CD4-positive, CD25-positive, alpha-beta regulatory T cell (primary cell): ENCODE measurements around the gene IDI2. TPM values are rescaled to one million over a fixed set of nuclear protein-coding genes. Genes with fewer than 3 reads are reported as not detected.
A peak's percentile ranks its signal among the peaks of the same experiment; 100 is the strongest.

ENCODE experiments used
- ATAC-seq, 2 donors: fragments of 150-1000 bp; cut with Tn5 transposase; one replicate each; pipeline ENCODE4 v1.10.0; 2021; ENCODE audit warnings: low read depth in 2 of 2, moderate number of reproducible peaks in 2 of 2, moderate library complexity in 1 of 2
- DNase-seq, 3 donors: peaks; one replicate each; pipeline versions ENCODE4 v3.0.0 to v3.0.0-alpha.2; 2012 to 2022; ENCODE audit warnings: mixed read lengths in 1 of 3
- H3K27ac ChIP-seq: one replicate; pipeline ENCODE4 v1.7.0; 2013; ENCODE audit warnings: mild to moderate bottlenecking, low read length; ENCODE audit not compliant: insufficient read depth, poor library complexity, severe bottlenecking
- H3K27me3 ChIP-seq: one replicate; pipeline ENCODE4 v1.7.0; 2013; ENCODE audit warnings: low read length; ENCODE audit not compliant: control insufficient read depth, insufficient read depth
- H3K36me3 ChIP-seq: one replicate; pipeline ENCODE4 v1.7.0; 2013; ENCODE audit warnings: mild to moderate bottlenecking, low read length, moderate library complexity; ENCODE audit not compliant: control insufficient read depth, insufficient read depth
- H3K4me1 ChIP-seq: 2 replicates; pipeline ENCODE4 v1.7.0; 2013; ENCODE audit warnings: mild to moderate bottlenecking, low read length; ENCODE audit not compliant: insufficient read depth, control insufficient read depth, poor library complexity, severe bottlenecking
- H3K4me3 ChIP-seq: one replicate; pipeline ENCODE4 v1.7.0; 2013; ENCODE audit warnings: low read depth, mild to moderate bottlenecking, low read length, moderate library complexity
- H3K9me3 ChIP-seq, 2 experiments: 1 replicate in 1 of 2; 2 replicates in 1 of 2; pipeline ENCODE4 v1.7.0; 2013; ENCODE audit warnings: low read length in 2 of 2, mild to moderate bottlenecking in 1 of 2, moderate library complexity in 1 of 2; ENCODE audit not compliant: control insufficient read depth in 2 of 2
- H3K27ac Mint-ChIP-seq, 3 donors: one replicate each; pipeline ENCODE4 v1.8.0; 2020 to 2022; ENCODE audit warnings: mild to moderate bottlenecking in 3 of 3, mixed read lengths in 3 of 3, moderate library complexity in 2 of 3
- H3K27me3 Mint-ChIP-seq: one replicate; pipeline ENCODE4 v1.8.0; 2022; ENCODE audit warnings: mild to moderate bottlenecking, mixed read lengths
- H3K36me3 Mint-ChIP-seq: one replicate; pipeline ENCODE4 v1.8.0; 2020; ENCODE audit warnings: mixed read lengths
- H3K4me1 Mint-ChIP-seq, 4 donors: one replicate each; pipeline ENCODE4 v1.8.0; 2020 to 2022; ENCODE audit warnings: mixed read lengths in 4 of 4, mild to moderate bottlenecking in 1 of 4
- H3K4me3 Mint-ChIP-seq, 4 donors: one replicate each; pipeline ENCODE4 v1.8.0; 2020 to 2022; ENCODE audit warnings: mild to moderate bottlenecking in 4 of 4, mixed read lengths in 4 of 4, moderate library complexity in 3 of 4
- H3K9me3 Mint-ChIP-seq, 7 donors: one replicate each; pipeline ENCODE4 v1.8.0; 2020 to 2022; ENCODE audit warnings: mixed read lengths in 7 of 7, mild to moderate bottlenecking in 3 of 7, moderate library complexity in 2 of 7
- polyA plus RNA-seq, 4 donors: library from polyadenylated mRNA; unstranded; fragments of 300-500 nt; fragmentation: Illumina TruSeq; gene quantifications; one replicate each; pipeline ENCODE4 v1.2.3, GENCODE V29; 2021
- total RNA-seq: library from RNA; stranded (reverse); gene quantifications from one replicate; pipeline ENCODE4 v1.2.3, GENCODE V29; 2022

IDI2 gene
- total and polyA plus RNA-seq, 5 donors from 2014 or later = not detected

DNA sequence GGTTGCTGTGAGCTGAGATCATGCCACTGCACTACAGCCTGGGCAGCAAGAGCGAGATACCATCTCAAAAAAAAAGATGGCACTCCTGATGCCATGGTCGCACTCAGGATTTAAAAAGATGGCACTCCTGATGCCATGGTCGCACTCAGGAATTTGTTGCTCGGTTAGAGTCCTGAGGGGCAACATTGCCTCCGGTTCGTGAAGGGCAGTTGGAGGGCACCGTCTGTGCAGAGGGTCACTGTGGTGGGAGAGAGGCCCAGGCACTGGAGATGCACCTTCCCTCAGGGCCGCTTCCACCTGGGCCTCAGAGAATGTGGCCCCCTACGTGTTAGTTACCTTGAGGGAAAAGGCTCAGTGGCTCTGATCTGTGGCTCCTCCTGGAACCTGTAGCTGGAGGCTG lies 19.1 kb downstream of the IDI2 start:
- ATAC-seq (no peak), DNase-seq (no peak)
- Mint-ChIP-seq H3K27me3 (no peaks in the 10 kb centered on the region), H3K9me3 (peaks cover 0 to 12% (median 4%) of the 10 kb centered on the region in 7 donors), H3K4me3 (no peak overlapping the region), H3K36me3 (peaks cover 64% of the 10 kb centered on the region), H3K27ac (no peak overlapping the region), H3K4me1 (peaks cover 0 to 16% (median 6%) of the 10 kb centered on the region in 4 donors)
- no peaks in the 10 kb centered on the region for H3K4me1 ChIP-seq
- H3K36me3 ChIP-seq = peaks cover 92% of the 10 kb centered on the region
- H3K27ac ChIP-seq = no peak overlapping the region
- no peaks in the 10 kb centered on the region for H3K27me3 ChIP-seq
- peaks cover 9 to 12% of the 10 kb centered on the region in 2 experiments for H3K9me3 ChIP-seq
- no peak overlapping the region for H3K4me3 ChIP-seq

DNA sequence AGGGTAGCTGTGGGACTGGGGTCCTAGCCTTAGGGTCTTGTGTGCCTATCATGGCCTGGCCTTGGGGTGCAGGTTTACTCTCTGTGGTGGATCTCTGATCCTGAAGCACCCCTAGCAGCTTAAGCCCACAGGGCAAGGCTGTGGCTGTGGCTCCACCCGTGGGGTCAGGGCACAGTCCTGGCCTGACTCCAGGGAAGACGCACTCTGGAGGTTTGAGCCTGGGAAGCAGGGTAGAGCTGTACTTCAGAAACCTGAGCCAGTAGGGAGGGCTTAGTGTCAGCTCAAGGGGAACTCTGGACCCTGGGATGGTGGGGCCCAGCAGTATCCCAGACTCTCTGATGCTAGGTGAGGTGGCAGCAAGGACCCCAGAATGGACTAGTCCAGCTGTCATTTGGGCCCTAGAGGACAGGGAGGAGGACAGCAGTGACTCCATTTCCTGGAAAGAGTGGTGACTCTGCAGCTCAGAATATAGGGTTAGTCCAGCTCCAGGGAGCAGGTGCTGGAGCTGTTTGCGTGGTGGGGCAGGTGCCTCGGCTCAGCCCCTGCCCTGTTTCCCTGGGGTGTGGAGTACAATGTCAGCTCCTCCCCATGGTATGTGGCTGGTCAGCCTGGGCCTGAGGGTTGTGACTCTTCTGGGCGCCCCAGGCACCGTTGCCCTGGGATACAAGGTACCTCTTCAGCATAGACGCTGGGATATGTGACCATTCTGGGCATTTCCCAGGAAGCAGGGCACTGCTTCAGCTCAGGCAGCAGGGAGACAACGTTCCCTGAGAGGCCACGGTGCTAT lies 21.6 kb downstream of the IDI2 start:
- peaks cover 65% of the 10 kb centered on the region for H3K36me3 Mint-ChIP-seq
- H3K27ac Mint-ChIP-seq = peak overlapping the region in 1 of 3 donors; percentile 20
- no peak overlapping the region for H3K27ac ChIP-seq

DNA sequence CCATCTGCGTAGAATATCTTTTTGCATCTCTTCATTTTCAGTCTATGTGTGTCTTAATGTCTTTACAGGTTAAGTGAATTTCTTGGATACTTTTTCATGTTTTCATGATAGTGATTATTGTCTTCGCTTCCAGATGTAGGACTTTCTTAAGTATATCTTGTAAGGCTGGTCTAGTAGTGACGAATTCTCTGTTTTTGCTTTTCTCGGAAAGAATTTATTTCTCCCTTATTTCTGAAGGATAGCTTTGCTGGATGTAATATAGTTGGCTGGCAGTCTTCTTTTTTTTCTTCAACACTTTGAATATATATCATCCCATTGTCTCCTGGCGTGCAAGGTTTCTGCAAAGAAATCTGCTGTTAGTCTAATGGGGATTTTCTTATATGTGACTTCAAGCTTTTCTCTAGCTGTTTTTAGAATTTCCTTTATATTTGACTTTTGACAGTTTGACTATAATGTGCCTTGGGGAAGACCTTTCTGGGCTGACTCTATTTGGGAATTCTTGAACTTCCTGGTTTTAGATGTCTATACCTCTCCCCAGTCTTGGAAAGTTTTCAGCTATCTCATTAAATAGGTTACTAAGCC lies 23.1 kb downstream of the IDI2 start:
- DNase-seq = no peak
- no peaks in the 10 kb centered on the region for H3K27me3 Mint-ChIP-seq
- Histone ChIP-seq H3K9me3 (peaks cover 9 to 12% of the 10 kb centered on the region in 2 experiments), H3K4me1 (no peaks in the 10 kb centered on the region), H3K4me3 (no peak overlapping the region), H3K27me3 (no peaks in the 10 kb centered on the region), H3K27ac (no peak overlapping the region), H3K36me3 (peaks cover 94% of the 10 kb centered on the region)
- peaks cover 0 to 18% (median 4%) of the 10 kb centered on the region in 7 donors for H3K9me3 Mint-ChIP-seq
- H3K4me3 Mint-ChIP-seq = no peak overlapping the region
- no peak for ATAC-seq
- peaks cover 64% of the 10 kb centered on the region for H3K36me3 Mint-ChIP-seq
- peaks cover 0 to 17% (median 4%) of the 10 kb centered on the region in 4 donors for H3K4me1 Mint-ChIP-seq
- H3K27ac Mint-ChIP-seq = no peak overlapping the region

More for the DNA sequence above, 21.6 kb downstream of the IDI2 start:
- peaks cover 0 to 19% (median 4%) of the 10 kb centered on the region in 4 donors for H3K4me1 Mint-ChIP-seq
- DNase-seq = no peak
- H3K27me3 Mint-ChIP-seq = no peaks in the 10 kb centered on the region
- Histone ChIP-seq H3K4me3 (no peak overlapping the region), H3K27me3 (no peaks in the 10 kb centered on the region), H3K36me3 (peaks cover 94% of the 10 kb centered on the region), H3K4me1 (no peaks in the 10 kb centered on the region), H3K9me3 (peaks cover 9 to 12% of the 10 kb centered on the region in 2 experiments)
- H3K9me3 Mint-ChIP-seq = peaks cover 0 to 18% (median 4%) of the 10 kb centered on the region in 7 donors
- H3K4me3 Mint-ChIP-seq = no peak overlapping the region
- ATAC-seq = no peak

DNA sequence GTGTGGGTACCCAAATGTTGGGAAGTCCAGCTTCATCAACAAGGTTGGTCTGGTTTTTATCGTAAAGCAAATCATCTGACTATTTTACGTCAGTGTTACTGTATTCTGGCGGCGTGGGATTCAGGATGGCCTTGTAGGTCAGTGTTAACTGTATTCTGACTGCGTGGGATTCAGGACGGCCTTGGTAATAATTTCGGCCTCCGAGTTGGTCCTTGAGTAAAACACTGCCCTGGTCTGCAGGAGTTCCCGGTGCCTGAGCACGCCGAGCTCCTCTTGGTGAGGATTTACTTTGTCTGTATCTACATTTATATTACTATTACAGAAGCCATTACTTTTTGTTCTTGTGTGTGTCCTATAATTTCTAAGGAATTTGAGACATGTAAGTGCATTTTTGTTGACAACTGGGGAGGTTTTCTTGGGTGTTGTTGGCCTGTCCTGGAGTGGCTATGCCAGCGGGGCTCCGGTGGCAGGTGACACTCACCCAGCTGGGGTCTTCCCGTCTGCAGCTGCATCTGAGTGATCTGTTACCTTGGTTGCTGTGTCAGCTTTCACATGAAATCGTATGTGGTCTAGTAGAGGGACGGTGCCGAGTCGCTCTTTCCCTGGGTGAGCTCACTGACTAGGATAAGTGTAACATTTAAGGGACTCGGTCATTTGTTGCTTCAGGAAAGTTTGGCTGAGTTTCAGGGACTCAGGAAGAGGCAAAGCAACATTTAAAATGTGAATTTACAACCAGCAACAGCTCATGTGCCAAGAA lies 28.2 kb downstream of the IDI2 start:
- ATAC-seq (no peak), DNase-seq (no peak)
- peaks cover 0 to 10% (median 6%) of the 10 kb centered on the region in 4 donors for H3K4me1 Mint-ChIP-seq
- H3K9me3 ChIP-seq = peaks cover 2 to 6% of the 10 kb centered on the region in 2 experiments
- peaks cover 94% of the 10 kb centered on the region for H3K36me3 ChIP-seq
- H3K4me3 ChIP-seq = no peak overlapping the region
- peaks cover 0 to 11% (median 3%) of the 10 kb centered on the region in 7 donors for H3K9me3 Mint-ChIP-seq
- H3K27ac Mint-ChIP-seq = no peak overlapping the region
- H3K27me3 ChIP-seq = no peaks in the 10 kb centered on the region
- H3K27ac ChIP-seq = no peak overlapping the region
- H3K27me3 Mint-ChIP-seq = no peaks in the 10 kb centered on the region
- H3K4me3 Mint-ChIP-seq = no peak overlapping the region
- no peaks in the 10 kb centered on the region for H3K4me1 ChIP-seq
- peaks cover 69% of the 10 kb centered on the region for H3K36me3 Mint-ChIP-seq

DNA sequence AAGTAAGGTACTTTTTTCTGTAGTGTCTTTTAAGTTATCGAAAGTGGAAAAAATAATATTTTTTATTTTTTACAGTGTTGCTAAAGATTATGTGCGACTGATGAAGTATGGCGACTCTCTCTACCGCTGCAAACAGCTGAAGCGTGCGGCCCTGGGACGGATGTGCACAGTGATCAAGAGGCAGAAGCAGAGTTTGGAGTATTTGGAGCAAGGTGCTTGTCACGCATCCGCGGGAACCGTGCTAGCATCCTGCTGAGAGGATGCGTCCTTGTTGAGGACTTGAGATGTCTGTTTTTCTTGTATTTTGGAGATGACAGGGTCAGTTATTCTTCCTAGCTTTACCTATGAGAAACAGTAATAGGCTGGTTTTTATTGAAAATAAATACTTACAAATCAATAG lies 29.6 kb downstream of the IDI2 start:
- H3K27me3 Mint-ChIP-seq = no peaks in the 10 kb centered on the region
- H3K4me1 ChIP-seq = no peaks in the 10 kb centered on the region
- no peak overlapping the region for H3K4me3 ChIP-seq
- no peaks in the 10 kb centered on the region for H3K27me3 ChIP-seq
- ATAC-seq (no peak), DNase-seq (no peak)
- peaks cover 0 to under 1% (median 0%) of the 10 kb centered on the region in 7 donors for H3K9me3 Mint-ChIP-seq
- H3K9me3 ChIP-seq = no peaks in the 10 kb centered on the region
- no peak overlapping the region for H3K27ac ChIP-seq
- H3K4me3 Mint-ChIP-seq = no peak overlapping the region
- no peak overlapping the region for H3K27ac Mint-ChIP-seq
- peaks cover 55% of the 10 kb centered on the region for H3K36me3 Mint-ChIP-seq
- peaks cover 82% of the 10 kb centered on the region for H3K36me3 ChIP-seq
- peaks cover 0 to 12% (median 9%) of the 10 kb centered on the region in 4 donors for H3K4me1 Mint-ChIP-seq

DNA sequence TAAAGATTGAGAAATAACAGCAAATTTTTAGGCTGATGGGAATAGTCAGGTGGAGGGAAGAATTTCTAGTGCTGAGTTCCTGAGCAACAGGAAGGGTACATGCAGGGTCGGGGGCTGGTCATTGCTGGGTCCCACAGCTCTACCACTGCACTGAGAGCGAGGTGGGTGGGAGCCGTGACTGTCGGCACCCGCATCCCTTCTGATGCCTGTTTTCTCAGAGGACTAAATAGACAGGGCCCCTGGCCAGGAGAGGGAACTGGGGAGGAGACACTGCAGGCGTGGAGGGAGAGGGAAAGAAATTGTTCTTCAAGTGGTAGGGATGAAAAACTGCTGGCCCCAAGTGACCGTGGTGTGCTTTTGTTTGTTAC lies 30.1 kb downstream of the IDI2 start:
- peaks cover 53% of the 10 kb centered on the region for H3K36me3 Mint-ChIP-seq
- ATAC-seq = no peak

DNA sequence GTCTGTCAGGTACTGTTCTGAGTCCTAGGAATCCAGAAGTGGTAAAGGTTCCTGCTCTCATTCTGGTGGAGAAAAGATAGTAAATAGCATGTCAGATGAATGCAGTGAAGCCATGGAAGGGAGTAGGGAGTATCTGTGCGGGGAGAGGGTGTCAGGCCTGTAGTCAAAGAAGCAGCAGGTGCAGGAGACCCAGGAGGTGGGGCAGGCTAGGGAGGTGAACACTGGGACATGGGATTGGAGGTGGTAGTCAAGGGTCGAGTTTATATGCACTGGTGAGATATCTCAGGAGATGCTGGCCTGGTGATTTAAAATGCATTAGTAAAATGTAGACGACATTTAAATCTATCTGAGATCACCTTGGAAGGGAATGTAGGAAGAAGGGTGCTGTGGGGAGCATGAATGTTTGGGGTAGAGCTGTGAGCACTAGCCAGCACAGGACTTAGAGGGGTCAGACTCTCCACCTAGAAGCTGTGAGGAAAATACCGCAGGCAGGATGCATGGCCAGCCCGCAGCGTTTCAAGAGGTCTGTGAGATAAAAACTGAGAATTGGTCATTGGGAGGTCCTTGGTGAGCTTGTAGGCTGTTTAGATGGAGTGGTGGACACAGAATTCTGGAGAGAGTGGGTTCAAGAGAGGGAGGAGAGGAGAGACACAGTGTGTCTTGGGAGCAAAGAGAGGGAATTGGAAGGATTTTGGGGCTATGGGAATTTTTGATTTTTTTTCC lies 30.7 kb downstream of the IDI2 start:
- Histone ChIP-seq H3K27ac (no peak overlapping the region), H3K27me3 (no peaks in the 10 kb centered on the region), H3K36me3 (peaks cover 79% of the 10 kb centered on the region), H3K9me3 (no peaks in the 10 kb centered on the region), H3K4me1 (peaks cover 3% of the 10 kb centered on the region), H3K4me3 (no peak overlapping the region)
- peak overlapping the region in 1 of 4 donors; percentile 15 for H3K4me3 Mint-ChIP-seq
- ATAC-seq (no peak), DNase-seq (no peak)
- H3K36me3 Mint-ChIP-seq = peaks cover 52% of the 10 kb centered on the region
- H3K27me3 Mint-ChIP-seq = no peaks in the 10 kb centered on the region
- peaks cover 0 to 21% (median 14%) of the 10 kb centered on the region in 4 donors for H3K4me1 Mint-ChIP-seq
- H3K27ac Mint-ChIP-seq = peak overlapping the region in 2 of 3 donors; percentile 34 to 91
- no peaks in the 10 kb centered on the region for H3K9me3 Mint-ChIP-seq

More for the DNA sequence above, 30.1 kb downstream of the IDI2 start:
- no peaks in the 10 kb centered on the region for H3K27me3 ChIP-seq
- DNase-seq = no peak
- no peaks in the 10 kb centered on the region for H3K9me3 ChIP-seq
- H3K27me3 Mint-ChIP-seq = no peaks in the 10 kb centered on the region
- peaks cover 82% of the 10 kb centered on the region for H3K36me3 ChIP-seq
- H3K27ac Mint-ChIP-seq = peak overlapping the region in 2 of 3 donors; percentile 34 to 91
- no peaks in the 10 kb centered on the region for H3K9me3 Mint-ChIP-seq
- no peaks in the 10 kb centered on the region for H3K4me1 ChIP-seq
- peak overlapping the region in 1 of 4 donors; percentile 13 for H3K4me3 Mint-ChIP-seq
- no peak overlapping the region for H3K4me3 ChIP-seq
- H3K27ac ChIP-seq = no peak overlapping the region
- H3K4me1 Mint-ChIP-seq = peaks cover 0 to 17% (median 11%) of the 10 kb centered on the region in 4 donors
